NCI-H345 treated with DMSO at 0.1 percent for 48 hours (cell line): ENCODE results near the gene RBM39.
"Not testable (repeated sequence)": the region's sequence is repeated elsewhere in the genome, so short reads cannot be mapped to it uniquely, and the experiment has no call there.

Experiments
- DNase-seq: peaks from one replicate; lab custom pipeline; 2025; ENCODE audit not compliant: unreplicated experiment; lab: John Stamatoyannopoulos, UW

The RBM39 gene

DNA sequence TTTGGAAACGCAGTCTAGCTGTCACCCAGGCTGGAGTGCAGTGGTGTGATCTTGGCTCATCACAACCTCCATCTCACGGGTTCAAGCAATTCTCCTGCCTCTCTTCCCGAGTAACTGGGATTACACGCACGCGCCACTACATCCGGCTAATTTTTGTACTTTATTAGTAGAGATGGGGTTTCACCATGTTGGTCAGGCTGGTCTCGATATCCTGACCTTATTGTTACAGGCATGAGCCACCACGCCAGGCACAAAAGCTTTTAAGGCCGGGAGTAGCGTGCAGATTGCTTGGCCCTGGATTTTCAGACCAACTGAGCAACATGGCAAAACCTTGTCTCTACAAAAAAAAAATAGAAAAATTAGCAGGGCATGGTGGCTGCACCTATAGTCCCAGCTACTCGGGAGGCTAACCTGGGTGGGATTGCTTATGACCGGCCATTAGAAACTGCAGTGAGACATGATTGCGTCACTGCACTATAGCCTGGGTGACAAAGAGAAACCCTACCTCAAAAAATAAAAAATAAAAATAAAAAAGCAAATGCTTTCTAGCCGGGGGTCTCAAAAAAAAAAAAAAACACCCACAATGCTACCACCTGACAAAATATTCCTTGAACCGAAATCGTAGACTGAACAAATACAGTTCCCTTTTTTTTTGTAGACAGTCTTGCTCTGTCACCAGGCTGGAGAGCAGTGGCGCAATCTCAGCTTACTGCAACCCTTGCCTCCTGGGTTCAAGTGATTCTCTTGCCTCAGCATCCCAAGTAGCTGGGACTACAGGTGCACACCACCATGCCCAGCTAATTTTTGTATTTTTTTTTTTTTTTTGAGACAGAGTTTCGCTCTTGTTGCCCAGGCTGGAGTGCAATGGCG lies 15.0 kb downstream of the RBM39 start:
- no peak for DNase-seq

DNA sequence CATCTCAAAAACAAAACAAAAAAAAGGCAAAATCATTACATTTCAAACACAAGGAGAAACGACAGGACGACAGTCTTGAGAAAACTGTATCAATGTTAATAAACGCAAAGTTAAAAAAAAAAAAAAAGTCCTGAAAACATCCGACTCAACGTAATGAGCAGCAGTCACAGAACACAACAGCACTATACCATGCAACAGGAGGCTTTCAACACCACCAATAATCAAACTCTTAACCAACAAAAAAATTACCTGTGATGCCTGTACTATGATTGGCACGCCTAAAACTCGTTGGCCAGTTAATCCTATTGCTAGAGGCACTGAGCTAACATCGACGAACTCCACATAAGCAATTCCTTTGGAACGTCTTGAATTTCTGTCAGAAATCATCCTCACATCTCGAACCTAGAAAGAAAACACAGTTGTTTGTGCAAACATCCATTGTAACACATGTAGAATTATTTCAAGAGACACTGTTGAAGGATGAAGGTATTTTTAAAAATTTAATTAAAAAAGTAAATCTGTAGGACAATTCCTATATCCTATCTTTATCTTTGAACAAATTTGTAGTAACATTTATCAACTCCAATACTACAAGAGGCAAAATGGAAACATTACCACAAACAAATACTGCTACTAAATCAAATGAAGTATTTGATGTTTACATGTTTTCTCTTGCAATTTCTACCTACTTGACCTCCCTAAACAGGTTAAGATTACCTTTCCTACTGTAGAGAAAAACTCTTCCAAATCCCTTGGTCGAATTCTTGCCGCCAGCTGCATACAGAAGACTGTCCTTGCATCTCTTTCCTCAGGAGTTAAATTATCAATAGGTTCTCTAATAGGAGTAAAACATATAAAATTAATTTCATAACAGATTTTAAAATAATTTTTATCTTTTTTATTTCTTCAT lies 17.5 kb downstream of the RBM39 start:
- no peak for DNase-seq

DNA sequence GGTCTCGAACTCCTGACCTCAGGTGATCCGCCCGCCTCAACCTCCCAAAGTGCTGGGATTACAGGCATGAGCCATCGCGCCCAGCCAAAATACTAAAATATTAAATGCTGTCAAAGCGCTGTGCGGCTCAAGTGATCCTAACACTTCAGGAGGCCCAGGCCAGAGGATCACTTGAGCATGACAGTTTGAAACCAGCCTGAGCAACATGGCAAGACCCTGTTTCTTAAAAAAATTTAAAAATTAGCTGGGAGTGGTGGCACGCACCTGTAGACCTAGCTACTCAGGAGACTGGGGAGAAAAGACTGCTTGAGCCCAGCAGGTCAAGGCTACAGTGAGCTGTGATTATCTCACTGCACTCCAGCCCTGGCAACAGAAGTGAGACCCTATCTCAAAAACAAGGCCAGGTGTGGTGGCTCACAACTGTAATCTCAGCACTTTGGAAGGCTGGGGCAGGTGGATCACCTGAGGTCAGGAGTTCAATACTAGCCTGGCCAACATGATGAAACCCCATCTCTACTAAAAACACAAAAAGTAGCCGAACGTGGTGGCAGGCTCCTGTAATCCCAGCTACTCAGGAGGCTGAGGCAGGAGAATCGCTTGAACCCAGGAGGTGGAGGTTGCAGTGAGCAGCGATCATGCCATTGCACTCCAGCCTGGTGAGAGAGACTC lies 18.3 kb downstream of the RBM39 start:
- DNase-seq = not testable (repeated sequence)

- not testable (repeated sequence) for DNase-seq
Measured at GRCh38 chr20:35723275-35723639, 18.8 kb downstream of the RBM39 start.

DNA sequence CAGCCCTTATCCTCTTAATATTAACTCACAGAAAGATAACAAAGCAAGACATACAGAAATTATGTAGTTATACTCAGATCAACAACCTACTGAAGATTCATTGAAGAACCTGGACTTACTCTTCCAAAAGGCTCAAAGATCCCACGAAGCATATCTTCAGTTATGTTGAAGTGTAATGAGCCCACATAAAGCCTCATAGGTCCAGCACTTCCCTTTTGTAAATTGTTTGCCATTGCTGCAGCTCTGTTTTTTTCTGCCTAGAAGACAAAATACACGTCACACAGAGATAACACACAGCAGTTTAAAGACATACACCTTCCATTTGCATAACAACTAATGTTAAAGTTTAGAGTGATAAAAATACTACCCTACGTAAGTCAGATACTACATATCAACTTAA lies 20.4 kb downstream of the RBM39 start:
- DNase-seq = no peak

- DNase-seq = no peak
Measured at GRCh38 chr20:35721219-35721618, 20.8 kb downstream of the RBM39 start.

- no peak for DNase-seq
Measured at GRCh38 chr20:35720165-35721123, 21.6 kb downstream of the RBM39 start.

DNA sequence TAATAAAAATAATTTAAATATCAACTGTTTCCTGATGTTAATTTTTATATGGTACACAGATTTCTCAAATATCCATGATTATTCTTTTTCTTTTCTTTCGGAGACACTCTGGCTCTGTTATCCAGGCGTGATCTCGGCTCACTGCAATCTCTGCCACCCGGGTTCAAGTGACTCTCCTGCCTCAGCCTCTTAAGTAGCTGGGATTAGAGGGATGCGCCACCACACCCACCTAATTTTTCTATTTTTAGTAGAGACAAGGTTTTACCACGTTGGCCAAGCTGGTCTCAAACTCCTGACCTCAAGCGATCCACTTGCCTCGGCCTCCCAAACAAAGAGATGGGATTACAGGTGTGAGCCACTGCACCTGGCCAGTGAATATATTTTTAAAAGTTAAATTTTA lies 22.3 kb downstream of the RBM39 start:
- DNase-seq = no peak

DNA sequence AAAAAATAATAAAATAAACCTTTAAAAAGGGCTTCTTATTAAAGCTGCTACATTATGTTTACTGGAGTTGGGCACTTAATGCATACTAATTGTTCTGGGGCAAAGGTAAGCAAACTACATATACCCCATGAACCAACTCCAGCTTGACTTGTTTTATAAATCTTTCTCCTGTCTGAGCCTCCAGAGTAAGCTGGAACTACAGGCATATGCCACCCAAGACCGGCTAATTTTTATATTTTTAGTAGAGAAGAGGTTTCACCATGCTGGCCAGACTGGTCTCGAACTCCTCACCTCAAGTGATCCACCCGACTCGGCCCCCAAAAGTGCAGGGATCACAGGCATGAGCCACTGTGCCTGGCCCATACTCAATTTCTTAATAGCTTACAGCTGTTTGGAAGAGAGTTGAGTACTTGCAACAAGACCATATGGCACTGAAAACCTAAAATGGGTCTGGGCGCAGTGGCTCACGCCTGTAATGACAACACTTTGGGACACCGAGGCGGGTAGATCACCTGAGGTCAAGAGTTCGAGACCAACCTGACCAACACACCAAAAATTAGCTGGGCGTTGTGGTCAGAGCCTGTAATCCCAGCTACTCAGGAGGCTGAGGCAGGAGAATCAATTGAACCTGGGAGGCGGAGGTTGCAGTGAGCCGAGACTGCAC lies 23.0 kb downstream of the RBM39 start:
- no peak for DNase-seq

DNA sequence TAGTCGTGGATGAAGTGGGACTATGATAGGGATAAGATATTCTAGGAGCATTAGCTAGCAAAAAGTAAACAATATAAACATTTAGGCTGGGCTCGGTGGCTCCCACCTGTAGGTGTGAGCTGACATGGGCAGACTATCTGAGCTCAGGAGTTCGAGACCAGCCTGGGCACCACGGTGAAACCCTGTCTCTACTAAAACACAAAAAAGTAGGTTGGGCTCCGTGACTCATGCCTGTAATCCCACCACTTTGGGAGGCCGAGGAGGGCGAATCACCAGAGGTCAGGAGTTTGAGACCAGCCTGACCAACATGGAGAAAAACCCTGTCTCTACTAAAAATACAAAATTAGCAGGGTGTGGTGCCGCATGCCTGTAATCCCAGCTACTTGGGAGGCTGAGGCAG lies 23.7 kb downstream of the RBM39 start:
- DNase-seq = not testable (repeated sequence)

GRCh38 chr20:35716330-35716729 lies 25.7 kb downstream of the RBM39 start:
- DNase-seq = no peak

DNA sequence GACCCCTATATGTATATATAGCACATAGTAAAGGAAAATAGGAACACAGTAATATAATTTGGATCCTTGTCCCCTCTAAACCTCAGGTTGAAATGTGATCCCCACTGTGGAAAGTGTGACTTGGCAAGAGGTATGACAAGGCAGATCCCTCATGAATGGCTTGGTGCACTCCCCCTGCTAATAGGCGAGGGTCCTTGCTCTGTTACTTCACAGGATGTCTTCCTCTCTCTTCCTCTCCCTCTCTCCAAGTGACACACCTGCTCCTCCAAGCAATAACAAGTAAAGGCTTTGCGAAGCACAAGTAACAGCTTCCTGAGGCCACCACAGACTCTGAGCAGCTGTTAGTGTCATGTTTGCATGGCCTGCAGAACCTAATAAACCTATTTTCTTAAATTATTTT lies 26.4 kb downstream of the RBM39 start:
- DNase-seq = no peak

GRCh38 chr20:35714127-35714526 lies 27.9 kb downstream of the RBM39 start:
- no peak for DNase-seq

DNA sequence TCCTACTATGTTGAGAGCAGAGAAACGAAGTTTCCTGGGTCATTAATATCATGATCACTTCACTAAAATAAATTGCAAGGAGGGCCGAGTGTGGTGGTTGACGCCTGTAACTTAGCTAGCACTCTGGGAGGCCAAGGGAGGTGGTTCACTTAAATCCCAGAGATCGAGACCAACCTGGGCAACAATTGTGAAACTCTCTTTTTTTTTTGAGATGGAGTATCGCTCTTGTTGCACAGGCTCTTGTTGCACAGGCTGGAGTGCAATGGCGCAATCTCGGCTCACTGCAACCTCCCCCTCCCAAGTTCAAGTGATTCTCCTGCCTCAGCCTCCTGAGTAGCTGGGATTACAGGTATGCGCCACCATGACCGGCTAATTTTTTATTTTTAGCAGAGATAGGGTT lies 28.9 kb downstream of the RBM39 start:
- DNase-seq = not testable (repeated sequence)

- no peak for DNase-seq
Measured at GRCh38 chr20:35711588-35712209, 30.4 kb downstream of the RBM39 start.

GRCh38 chr20:35710884-35711587 lies 31.0 kb downstream of the RBM39 start:
- DNase-seq = no peak

DNA sequence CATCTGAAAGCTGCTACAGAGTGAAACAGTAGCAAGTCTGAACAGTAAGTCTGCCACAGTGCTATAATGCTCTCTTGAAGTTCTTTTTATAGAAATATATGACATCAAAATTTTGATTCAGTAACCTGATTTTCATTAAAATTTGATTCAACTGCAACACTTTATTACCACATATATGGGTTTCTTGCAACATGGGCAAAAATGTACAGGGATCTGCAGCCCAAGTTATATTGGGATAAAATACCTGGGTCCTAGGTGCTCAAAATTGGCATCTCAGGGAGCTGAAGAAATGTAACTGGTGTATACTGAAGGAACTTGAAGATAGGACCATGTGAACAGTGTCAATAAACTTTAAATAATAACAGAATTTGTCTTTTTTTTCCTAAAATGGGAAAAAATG lies 32.0 kb downstream of the RBM39 start:
- no peak for DNase-seq

DNA sequence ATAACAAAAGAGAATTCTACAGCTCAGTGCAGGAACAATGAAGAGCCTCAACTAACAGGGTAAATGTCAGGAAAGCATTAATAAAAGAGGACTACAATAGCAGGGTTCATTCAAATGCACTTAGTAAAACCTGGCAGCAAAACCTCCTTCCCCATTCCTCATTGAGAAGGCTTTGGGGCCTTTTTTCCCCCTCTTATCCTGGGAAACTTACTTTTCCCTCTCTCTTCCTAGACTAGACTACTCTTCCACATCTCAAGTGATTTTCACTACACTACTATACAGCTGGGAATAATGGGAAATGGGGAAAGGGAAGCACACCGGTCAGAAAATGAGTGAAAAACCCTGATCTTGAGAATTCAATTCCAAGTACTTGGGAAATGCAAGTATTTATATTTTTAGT lies 32.8 kb downstream of the RBM39 start:
- DNase-seq = no peak

- no peak for DNase-seq
Measured at GRCh38 chr20:35708502-35708901, 33.6 kb downstream of the RBM39 start.
